ENCODE data around the gene CDC42BPA.
"Not testable (repeated sequence)": the region's sequence is repeated elsewhere in the genome, so short reads cannot be mapped to it uniquely, and the experiment has no call there.

Gene CDC42BPA

GRCh38 chr1:227059076-227059475 lies 259.2 kb downstream of the CDC42BPA start:
- DNase-seq: no peak

- no peak for DNase-seq
These were observed 260.0 kb downstream of the CDC42BPA start for GRCh38 chr1:227058321-227058751.

- no peak for DNase-seq
These were observed 269.0 kb downstream of the CDC42BPA start for GRCh38 chr1:227049253-227049652.

GRCh38 chr1:227043755-227044154 lies 274.5 kb downstream of the CDC42BPA start:
- no peak for DNase-seq

GRCh38 chr1:227042292-227042691 lies 276.0 kb downstream of the CDC42BPA start:
- DNase-seq: no peak

GRCh38 chr1:227038401-227038800 lies 279.9 kb downstream of the CDC42BPA start:
- no peak for DNase-seq

- DNase-seq: no peak
These were observed 281.2 kb downstream of the CDC42BPA start for GRCh38 chr1:227037121-227037520.

- DNase-seq: no peak
These were observed 283.0 kb downstream of the CDC42BPA start for GRCh38 chr1:227035316-227035715.

GRCh38 chr1:227033880-227034279 lies 284.4 kb downstream of the CDC42BPA start:
- DNase-seq: no peak

- no peak for DNase-seq
These were observed 285.9 kb downstream of the CDC42BPA start for GRCh38 chr1:227032396-227032795.

GRCh38 chr1:227016990-227017389 lies 301.3 kb downstream of the CDC42BPA start:
- no peak for DNase-seq

GRCh38 chr1:227010645-227011044 lies 307.6 kb downstream of the CDC42BPA start:
- DNase-seq: no peak

GRCh38 chr1:227009937-227010336 lies 308.4 kb downstream of the CDC42BPA start:
- no peak for DNase-seq

- DNase-seq: no peak
These were observed 312.0 kb downstream of the CDC42BPA start for GRCh38 chr1:227006226-227006796.

- no peak for DNase-seq
These were observed 313.5 kb downstream of the CDC42BPA start for GRCh38 chr1:227004796-227005195.

GRCh38 chr1:227003165-227003564 lies 315.1 kb downstream of the CDC42BPA start:
- DNase-seq: no peak

GRCh38 chr1:227002531-227003049 lies 315.7 kb downstream of the CDC42BPA start:
- DNase-seq: no peak

GRCh38 chr1:226999579-226999978 lies 318.7 kb downstream of the CDC42BPA start:
- not testable (repeated sequence) for DNase-seq

GRCh38 chr1:226995365-226996332 lies 322.6 kb downstream of the CDC42BPA start:
- no peak for DNase-seq

GRCh38 chr1:226994586-226995364 lies 323.5 kb downstream of the CDC42BPA start:
- no peak for DNase-seq

GRCh38 chr1:226993814-226994585 lies 324.3 kb downstream of the CDC42BPA start:
- DNase-seq: no peak

GRCh38 chr1:226991920-226992319 lies 326.4 kb downstream of the CDC42BPA start:
- DNase-seq: no peak
